HepG2 (cell line): Measurements from ENCODE around the gene RPS14. TPM values are rescaled to one million over a fixed set of nuclear protein-coding genes. Genes with fewer than 3 reads are reported as not detected.

Experiments used
- BHLHE40 ChIP-seq: IDR thresholded peaks from 2 replicates; pipeline ENCODE4 v1.6.1; 2011; ENCODE audit warnings: low read length, improper control_type of control experiment
- BORCS8-MEF2B ChIP-seq: sonication (generic); formaldehyde crosslinking; IDR thresholded peaks from 2 replicates; pipeline ENCODE4 v1.8.0; 2022; ENCODE audit warnings: mild to moderate bottlenecking, missing genetic modification reagents
- CBX1 ChIP-seq: IDR thresholded peaks from one replicate; pipeline ENCODE4 v1.6.1; 2016; ENCODE audit warnings: antibody characterized with exemption, low read depth
- IKZF1 ChIP-seq: fragments of 450-650 bp; IDR thresholded peaks from 2 replicates; pipeline ENCODE4 v1.7.1; 2016
- KMT2B ChIP-seq: IDR thresholded peaks from 2 replicates; pipeline ENCODE4 v1.6.1; 2016; ENCODE audit warnings: missing genetic modification reagents, missing compliant biosample characterization
- SNAPC4 ChIP-seq: sonication (generic); formaldehyde crosslinking; IDR thresholded peaks from 2 replicates; pipeline ENCODE4 v1.4.0; 2020; ENCODE audit warnings: mild to moderate bottlenecking, missing genetic modification reagents
- U2AF2 ChIP-seq: fragments of 200-400 bp; formaldehyde crosslinking; IDR thresholded peaks from 2 replicates; pipeline ENCODE4 v1.6.1; 2017; ENCODE audit warnings: low read depth, mild to moderate bottlenecking, low read length
- ZBTB20 ChIP-seq: sonication (generic); formaldehyde crosslinking; IDR thresholded peaks from 2 replicates; pipeline ENCODE4 v1.8.1; 2023; ENCODE audit warnings: missing genetic modification reagents, low read depth, mild to moderate bottlenecking, borderline replicate concordance
- ZFP36 ChIP-seq: fragments of 150-350 bp; IDR thresholded peaks from 2 replicates; pipeline ENCODE4 v1.6.1; 2018; ENCODE audit warnings: borderline replicate concordance, low read length, low read depth; ENCODE audit not compliant: partially characterized antibody
- ZFP37 ChIP-seq: sonication (generic); formaldehyde crosslinking; IDR thresholded peaks from 2 replicates; pipeline ENCODE4 v1.4.0; 2020; ENCODE audit warnings: missing genetic modification reagents, borderline replicate concordance
- ZNF337 ChIP-seq: sonication (generic); formaldehyde crosslinking; IDR thresholded peaks from 2 replicates; pipeline ENCODE4 v1.5.1; 2020; ENCODE audit warnings: missing genetic modification reagents, low read depth, mild to moderate bottlenecking, borderline replicate concordance
- ZNF589 ChIP-seq: sonication (generic); formaldehyde crosslinking; conservative IDR thresholded peaks from 2 replicates; pipeline ENCODE4 v1.8.0; 2022; ENCODE audit warnings: mild to moderate bottlenecking, moderate library complexity, missing genetic modification reagents
- ZNF605 ChIP-seq: sonication (generic); formaldehyde crosslinking; IDR thresholded peaks from 2 replicates; pipeline ENCODE4 v1.8.0; 2022; ENCODE audit warnings: mild to moderate bottlenecking, missing genetic modification reagents
- ZNF773 ChIP-seq: sonication (generic); formaldehyde crosslinking; IDR thresholded peaks from 2 replicates; pipeline ENCODE4 v1.4.0; 2020; ENCODE audit warnings: missing genetic modification reagents, borderline replicate concordance
- ZNF883 ChIP-seq: sonication (generic); formaldehyde crosslinking; IDR thresholded peaks from 2 replicates; pipeline ENCODE4 v1.5.1; 2020; ENCODE audit warnings: mild to moderate bottlenecking, missing genetic modification reagents; ENCODE audit errors: not compliant biosample characterization
- ZSCAN21 ChIP-seq: sonication (generic); formaldehyde crosslinking; IDR thresholded peaks from 2 replicates; pipeline ENCODE4 v1.8.0; 2022; ENCODE audit warnings: mild to moderate bottlenecking, missing genetic modification reagents, moderate library complexity, borderline replicate concordance
- polyA plus RNA-seq, 8 experiments: library from polyadenylated mRNA; depleted of rRNA in 3 of 8; stranded (reverse) in 7 of 8; unstranded in 1 of 8; fragments of >200 nt; fragmentation: Illumina TruSeq in 4 of 8; extraction: Trizol in 4 of 8; gene quantifications; 2 replicates each; pipeline versions ENCODE4 v1.2.1 to v1.2.3, GENCODE V29; 2011 to 2016; ENCODE audit warnings: low read depth in 4 of 8, missing spikeins in 1 of 8, mixed read lengths in 1 of 8; ENCODE audit not compliant: insufficient read depth in 1 of 8
- total RNA-seq, 5 experiments: library from RNA; depleted of rRNA; stranded (reverse); fragments of >200 nt; fragmentation: Illumina TruSeq; extraction: Trizol; gene quantifications; 2 replicates each; pipeline ENCODE4 v1.2.3, GENCODE V29; 2016; ENCODE audit warnings: low read depth in 1 of 5
- TF ChIP-seq, protein P1 (sequence below): sonication (generic); formaldehyde crosslinking; IDR thresholded peaks from 2 replicates; pipeline ENCODE4 v1.4.0; 2020; ENCODE audit warnings: missing genetic modification reagents
- TF ChIP-seq, protein P2 (sequence below): sonication (generic); formaldehyde crosslinking; IDR thresholded peaks from 2 replicates; pipeline ENCODE4 v1.5.0; 2020; ENCODE audit warnings: missing genetic modification reagents, mild to moderate bottlenecking, borderline replicate concordance
- TF ChIP-seq, protein P3 (sequence below): sonication (generic); formaldehyde crosslinking; IDR thresholded peaks from 2 replicates; pipeline ENCODE4 v1.4.0; 2020; ENCODE audit warnings: missing genetic modification reagents, borderline replicate concordance

The RPS14 gene
- total and polyA plus RNA-seq, 2 of the 13 experiments (the other 11 are each of a cell fraction or from before 2014, with no cell fraction given) = 2,116 to 3,295 TPM

DNA sequence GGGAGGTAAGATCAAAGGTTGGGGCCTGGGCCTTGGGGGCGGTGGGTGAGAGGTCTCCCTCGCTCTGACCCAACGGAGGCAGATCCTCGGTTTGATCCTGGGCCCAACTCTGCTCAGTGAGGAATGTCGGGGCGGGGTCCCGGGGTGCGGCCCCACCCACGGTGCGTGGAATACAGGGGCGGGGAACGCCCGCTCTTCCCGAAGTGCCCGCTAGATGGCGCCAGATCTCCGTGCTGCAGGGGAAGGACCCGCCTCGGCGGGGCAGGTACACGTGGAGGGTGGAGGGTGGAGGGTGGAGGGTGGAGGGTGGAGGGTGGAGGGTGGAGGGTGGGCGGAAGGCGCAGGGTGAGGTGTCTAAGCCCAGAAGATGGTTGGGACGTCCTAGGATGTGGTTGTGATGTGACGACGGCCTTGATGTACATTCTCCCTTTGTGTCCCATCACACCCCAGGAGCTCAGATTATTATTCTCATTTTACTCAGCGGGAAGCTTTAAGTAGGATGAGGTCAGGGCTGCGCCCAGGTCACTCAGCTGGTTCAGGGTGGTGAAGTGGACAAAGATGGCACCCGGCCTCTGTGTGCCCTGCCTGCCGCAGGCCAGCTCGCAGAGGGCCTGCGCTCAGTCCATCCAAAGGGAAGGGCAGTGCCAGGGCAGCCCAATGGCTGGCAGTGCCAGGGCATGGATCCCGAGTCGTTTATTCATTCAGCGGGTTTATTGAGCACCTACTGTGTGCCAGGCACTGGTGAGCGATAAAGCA, 9.4 kb upstream of the RPS14 start (continued):
- TF ChIP-seq, protein P1, sequence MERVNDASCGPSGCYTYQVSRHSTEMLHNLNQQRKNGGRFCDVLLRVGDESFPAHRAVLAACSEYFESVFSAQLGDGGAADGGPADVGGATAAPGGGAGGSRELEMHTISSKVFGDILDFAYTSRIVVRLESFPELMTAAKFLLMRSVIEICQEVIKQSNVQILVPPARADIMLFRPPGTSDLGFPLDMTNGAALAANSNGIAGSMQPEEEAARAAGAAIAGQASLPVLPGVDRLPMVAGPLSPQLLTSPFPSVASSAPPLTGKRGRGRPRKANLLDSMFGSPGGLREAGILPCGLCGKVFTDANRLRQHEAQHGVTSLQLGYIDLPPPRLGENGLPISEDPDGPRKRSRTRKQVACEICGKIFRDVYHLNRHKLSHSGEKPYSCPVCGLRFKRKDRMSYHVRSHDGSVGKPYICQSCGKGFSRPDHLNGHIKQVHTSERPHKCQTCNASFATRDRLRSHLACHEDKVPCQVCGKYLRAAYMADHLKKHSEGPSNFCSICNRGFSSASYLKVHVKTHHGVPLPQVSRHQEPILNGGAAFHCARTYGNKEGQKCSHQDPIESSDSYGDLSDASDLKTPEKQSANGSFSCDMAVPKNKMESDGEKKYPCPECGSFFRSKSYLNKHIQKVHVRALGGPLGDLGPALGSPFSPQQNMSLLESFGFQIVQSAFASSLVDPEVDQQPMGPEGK (CRISPR knock-in tag) = peak; percentile 93
- TF ChIP-seq IKZF1 (no peak), ZNF605 (no peak), ZFP37 (CRISPR knock-in tag) (no peak), ZFP36 (no peak), ZNF883 (CRISPR knock-in tag) (no peak), ZBTB20 (CRISPR knock-in tag) (no peak), CBX1 (no peak), ZNF773 (CRISPR knock-in tag) (no peak), ZNF337 (CRISPR knock-in tag) (no peak), SNAPC4 (CRISPR knock-in tag) (no peak), KMT2B (CRISPR knock-in tag) (no peak), ZSCAN21 (CRISPR knock-in tag) (no peak), BORCS8-MEF2B (CRISPR knock-in tag) (no peak), U2AF2 (no peak), ZNF589 (no peak), BHLHE40 (0 out of 2 replicates have a peak, but pooled peaks have one; percentile 8)
- TF ChIP-seq, protein P2, sequence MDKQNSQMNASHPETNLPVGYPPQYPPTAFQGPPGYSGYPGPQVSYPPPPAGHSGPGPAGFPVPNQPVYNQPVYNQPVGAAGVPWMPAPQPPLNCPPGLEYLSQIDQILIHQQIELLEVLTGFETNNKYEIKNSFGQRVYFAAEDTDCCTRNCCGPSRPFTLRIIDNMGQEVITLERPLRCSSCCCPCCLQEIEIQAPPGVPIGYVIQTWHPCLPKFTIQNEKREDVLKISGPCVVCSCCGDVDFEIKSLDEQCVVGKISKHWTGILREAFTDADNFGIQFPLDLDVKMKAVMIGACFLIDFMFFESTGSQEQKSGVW = no peak
- TF ChIP-seq, protein P3, sequence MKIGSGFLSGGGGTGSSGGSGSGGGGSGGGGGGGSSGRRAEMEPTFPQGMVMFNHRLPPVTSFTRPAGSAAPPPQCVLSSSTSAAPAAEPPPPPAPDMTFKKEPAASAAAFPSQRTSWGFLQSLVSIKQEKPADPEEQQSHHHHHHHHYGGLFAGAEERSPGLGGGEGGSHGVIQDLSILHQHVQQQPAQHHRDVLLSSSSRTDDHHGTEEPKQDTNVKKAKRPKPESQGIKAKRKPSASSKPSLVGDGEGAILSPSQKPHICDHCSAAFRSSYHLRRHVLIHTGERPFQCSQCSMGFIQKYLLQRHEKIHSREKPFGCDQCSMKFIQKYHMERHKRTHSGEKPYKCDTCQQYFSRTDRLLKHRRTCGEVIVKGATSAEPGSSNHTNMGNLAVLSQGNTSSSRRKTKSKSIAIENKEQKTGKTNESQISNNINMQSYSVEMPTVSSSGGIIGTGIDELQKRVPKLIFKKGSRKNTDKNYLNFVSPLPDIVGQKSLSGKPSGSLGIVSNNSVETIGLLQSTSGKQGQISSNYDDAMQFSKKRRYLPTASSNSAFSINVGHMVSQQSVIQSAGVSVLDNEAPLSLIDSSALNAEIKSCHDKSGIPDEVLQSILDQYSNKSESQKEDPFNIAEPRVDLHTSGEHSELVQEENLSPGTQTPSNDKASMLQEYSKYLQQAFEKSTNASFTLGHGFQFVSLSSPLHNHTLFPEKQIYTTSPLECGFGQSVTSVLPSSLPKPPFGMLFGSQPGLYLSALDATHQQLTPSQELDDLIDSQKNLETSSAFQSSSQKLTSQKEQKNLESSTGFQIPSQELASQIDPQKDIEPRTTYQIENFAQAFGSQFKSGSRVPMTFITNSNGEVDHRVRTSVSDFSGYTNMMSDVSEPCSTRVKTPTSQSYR (CRISPR knock-in tag) = 0 out of 2 replicates have a peak, but pooled peaks have one; percentile 32
